Subcutaneous adipose tissue (tissue), 4 donors: Measurements from ENCODE around the gene FANCD2. TPM values are rescaled to one million over a fixed set of nuclear protein-coding genes. Genes with fewer than 3 reads are reported as not detected.

Source experiments
- small RNA-seq: library from RNA; depleted of rRNA; stranded (forward); fragments of <200 nt; gene quantifications from one replicate; pipeline ENCODE3, GENCODE V24; 2016
- total RNA-seq, 4 donors: library from RNA; depleted of rRNA; stranded (reverse); fragments of >200 nt; gene quantifications; one replicate each; pipeline ENCODE4 v1.1.0, GENCODE V29; 2016
- TF ChIP-seq, protein P1 (sequence below): fragments of 450-650 bp; IDR thresholded peaks from one replicate; pipeline ENCODE4 v1.5.1; 2016; ENCODE audit warnings: low read depth, mild to moderate bottlenecking, control low read depth, antibody characterized with exemption, moderate library complexity

The FANCD2 gene
- total RNA-seq, 4 donors from 2014 or later = 1.5 to 12.2 (median 7.2) TPM

DNA sequence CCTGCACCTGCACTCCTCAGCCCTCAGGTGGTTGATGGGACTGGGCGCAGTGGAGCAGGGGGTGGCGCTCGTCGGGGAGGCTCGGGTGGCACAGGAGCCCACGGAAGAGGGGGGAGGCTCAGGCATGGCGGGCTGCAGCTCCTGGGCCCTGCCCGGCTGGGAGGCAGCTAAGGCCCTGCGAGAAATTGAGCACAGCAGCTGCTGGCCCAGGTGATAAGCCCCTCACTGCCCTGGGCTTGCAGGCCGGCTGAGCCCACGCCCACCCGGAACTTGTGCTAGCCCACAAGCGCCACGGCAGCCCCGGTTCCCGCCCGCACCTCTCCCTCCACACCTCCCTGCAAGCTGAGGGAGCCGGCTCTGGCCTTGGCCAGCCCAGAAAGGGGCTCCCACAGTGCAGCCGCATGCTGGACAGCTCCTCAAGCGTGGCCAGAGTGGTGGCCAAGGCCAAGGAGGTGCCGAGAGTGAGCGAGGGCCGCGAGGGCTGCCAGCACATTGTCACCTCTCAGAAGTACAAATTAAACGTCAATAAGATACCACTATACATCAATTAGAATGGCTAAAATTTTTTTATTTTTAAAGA, 110.3 kb downstream of the FANCD2 start:
- TF ChIP-seq, protein P1, sequence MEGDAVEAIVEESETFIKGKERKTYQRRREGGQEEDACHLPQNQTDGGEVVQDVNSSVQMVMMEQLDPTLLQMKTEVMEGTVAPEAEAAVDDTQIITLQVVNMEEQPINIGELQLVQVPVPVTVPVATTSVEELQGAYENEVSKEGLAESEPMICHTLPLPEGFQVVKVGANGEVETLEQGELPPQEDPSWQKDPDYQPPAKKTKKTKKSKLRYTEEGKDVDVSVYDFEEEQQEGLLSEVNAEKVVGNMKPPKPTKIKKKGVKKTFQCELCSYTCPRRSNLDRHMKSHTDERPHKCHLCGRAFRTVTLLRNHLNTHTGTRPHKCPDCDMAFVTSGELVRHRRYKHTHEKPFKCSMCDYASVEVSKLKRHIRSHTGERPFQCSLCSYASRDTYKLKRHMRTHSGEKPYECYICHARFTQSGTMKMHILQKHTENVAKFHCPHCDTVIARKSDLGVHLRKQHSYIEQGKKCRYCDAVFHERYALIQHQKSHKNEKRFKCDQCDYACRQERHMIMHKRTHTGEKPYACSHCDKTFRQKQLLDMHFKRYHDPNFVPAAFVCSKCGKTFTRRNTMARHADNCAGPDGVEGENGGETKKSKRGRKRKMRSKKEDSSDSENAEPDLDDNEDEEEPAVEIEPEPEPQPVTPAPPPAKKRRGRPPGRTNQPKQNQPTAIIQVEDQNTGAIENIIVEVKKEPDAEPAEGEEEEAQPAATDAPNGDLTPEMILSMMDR = no peak

DNA sequence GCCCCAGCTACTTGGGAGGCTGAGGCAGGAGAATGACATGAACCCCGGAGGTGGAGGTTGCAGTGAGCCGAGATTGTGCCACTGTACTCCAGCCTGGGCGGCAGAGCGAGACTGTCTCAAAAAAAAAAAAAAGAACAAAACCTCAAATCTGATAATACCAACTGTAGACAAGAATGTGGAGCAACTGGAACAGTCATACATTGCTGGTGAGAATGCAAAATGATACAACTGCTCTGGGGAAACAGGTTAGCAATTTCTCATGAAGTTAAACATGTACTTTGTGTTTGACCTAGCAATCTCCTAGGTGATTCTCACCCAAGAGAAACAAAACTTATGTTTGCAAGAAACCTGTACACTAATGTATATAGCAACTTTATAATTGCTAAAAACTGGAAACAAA, 110.9 kb downstream of the FANCD2 start:
- TF ChIP-seq, protein P1 = no peak

DNA sequence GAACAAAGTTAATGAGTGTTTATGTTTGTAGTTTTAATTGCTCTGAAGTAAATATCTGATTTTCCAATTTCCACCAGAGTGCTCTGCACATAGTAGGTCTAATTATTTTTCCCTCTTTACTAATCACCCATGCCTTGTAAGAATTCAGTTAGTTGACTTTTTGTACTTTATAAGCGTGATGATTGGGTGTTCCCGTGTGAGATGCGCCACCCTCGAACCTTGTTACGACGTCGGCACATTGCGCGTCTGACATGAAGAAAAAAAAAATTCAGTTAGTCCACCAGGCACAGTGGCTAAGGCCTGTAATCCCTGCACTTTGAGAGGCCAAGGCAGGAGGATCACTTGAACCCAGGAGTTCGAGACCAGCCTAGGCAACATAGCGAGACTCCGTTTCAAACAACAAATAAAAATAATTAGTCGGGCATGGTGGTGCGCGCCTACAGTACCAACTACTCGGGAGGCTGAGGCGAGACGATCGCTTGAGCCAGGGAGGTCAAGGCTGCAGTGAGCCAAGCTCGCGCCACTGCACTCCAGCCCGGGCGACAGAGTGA, 114.8 kb downstream of the FANCD2 start:
- TF ChIP-seq, protein P1 = no peak

DNA sequence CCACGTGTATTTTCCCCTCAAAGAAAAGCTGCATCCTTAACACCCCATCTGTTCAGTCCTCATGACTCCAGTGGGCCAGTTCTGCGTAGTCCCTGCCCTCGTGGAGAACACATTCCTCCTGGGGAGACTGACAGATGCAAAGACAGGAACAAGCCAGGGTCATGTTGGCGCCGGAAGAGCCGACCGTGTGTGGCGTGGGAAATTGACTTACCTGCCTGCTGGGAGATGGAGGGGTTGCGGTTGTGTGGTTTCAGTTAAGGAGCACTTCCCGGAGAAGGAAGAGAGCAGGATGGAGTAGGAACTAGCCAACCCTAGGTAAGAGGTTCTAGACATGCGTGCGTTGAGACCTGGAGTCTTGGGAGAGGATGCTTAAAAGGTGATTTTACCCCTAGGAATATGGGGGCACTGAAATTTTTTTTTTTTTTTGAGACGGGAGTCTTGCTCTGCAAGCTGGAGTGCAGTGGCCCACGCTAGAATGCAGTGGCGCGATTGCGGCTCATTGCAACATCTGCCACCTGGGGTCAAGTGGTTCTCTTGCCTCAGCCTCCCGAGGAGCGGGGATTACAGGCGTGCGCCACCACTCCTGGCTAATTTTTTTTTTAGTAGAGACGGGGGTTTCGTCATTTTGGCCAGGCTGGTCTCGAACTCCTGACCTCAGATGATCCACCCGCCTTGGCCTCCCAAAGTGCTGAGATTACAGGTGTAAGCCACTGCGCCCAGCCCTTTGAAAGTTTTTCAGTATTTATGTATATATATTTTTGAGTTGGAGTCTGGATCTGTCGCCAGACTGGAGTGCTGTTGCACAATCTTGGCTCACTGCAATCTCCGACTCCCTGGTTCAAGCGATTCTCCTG, 116.7 kb downstream of the FANCD2 start:
- TF ChIP-seq, protein P1 = no peak

- TF ChIP-seq, protein P1 = no peak
Observed at GRCh38 chr3:10145685-10146084, 119.4 kb downstream of the FANCD2 start.

DNA sequence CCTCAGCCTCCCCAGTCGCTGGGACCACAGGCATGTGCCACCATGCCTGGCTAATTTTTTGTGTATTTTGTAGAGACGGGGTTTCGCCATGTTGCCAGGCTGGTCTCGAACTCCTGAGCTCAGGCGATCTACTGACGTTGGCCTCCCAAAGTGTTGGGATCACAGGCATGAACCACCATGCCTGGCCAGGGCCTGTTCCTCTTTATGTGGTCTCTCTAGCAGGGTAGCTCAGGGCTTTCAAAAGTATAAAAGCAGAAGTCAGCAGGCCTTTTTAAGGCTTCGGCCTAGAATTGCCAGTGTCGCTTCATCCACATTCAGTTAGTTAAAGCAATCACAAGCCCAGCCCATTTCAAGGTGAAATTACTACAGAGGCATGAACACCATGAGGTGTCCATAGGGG, 123.0 kb downstream of the FANCD2 start:
- TF ChIP-seq, protein P1 = no peak

- TF ChIP-seq, protein P1 = no peak
Observed at GRCh38 chr3:10150987-10151386, 124.8 kb downstream of the FANCD2 start.

Small RNAs within 50 kb of the gene (small RNA-seq; reads per million reads assigned to genes)
- not detected for gene CYCSP10
- not detected for gene RNU6-670P

Other genes starting within 250 kb of the FANCD2 start
- 10 to 100 TPM; 32.1 to 69.6 (median 58.9) TPM for gene TADA3, start 234.0 kb upstream of the FANCD2 start, total RNA-seq
- 100 to 1,000 TPM in 3 of 4 donors, 10 to 100 TPM in 1; 85.4 to 174 (median 158) TPM for gene ARPC4, start 233.4 kb upstream of the FANCD2 start, total RNA-seq
- gene TTLL3, start 216.2 kb upstream of the FANCD2 start, total RNA-seq = 100 to 1,000 TPM in 1 of 4 donors, 10 to 100 TPM in 3; 36.5 to 125 (median 70.0) TPM
- 10 to 100 TPM; 28.9 to 40.1 (median 33.8) TPM for gene RPUSD3, start 182.4 kb upstream of the FANCD2 start, total RNA-seq
- 1,000 to 10,000 TPM in 2 of 4 donors, 100 to 1,000 TPM in 2; 684 to 1,626 (median 1,205) TPM for gene CIDEC, start 146.2 kb upstream of the FANCD2 start, total RNA-seq
- gene JAGN1, start 135.8 kb upstream of the FANCD2 start, total RNA-seq = 10 to 100 TPM; 53.7 to 83.8 (median 60.2) TPM
- gene IL17RE, start 123.6 kb upstream of the FANCD2 start, total RNA-seq = 10 to 100 TPM in 3 of 4 donors, 1 to 10 TPM in 1; 5.9 to 27.9 (median 14.2) TPM
- gene IL17RC, start 109.3 kb upstream of the FANCD2 start, total RNA-seq = 10 to 100 TPM; 26.3 to 99.3 (median 82.1) TPM
- 10 to 100 TPM; 30.2 to 45.6 (median 35.5) TPM for gene CRELD1, start 92.6 kb upstream of the FANCD2 start, total RNA-seq
- 1 to 10 TPM in 2 of 4 donors, under 1 TPM in 2; 0.82 to 2.4 (median 1.0) TPM for gene PRRT3, start 74.0 kb upstream of the FANCD2 start, total RNA-seq
- gene EMC3, start 39.6 kb upstream of the FANCD2 start, total RNA-seq = 100 to 1,000 TPM in 1 of 4 donors, 10 to 100 TPM in 3; 71.6 to 103 (median 90.8) TPM
- not detected for gene FANCD2OS, start 81.8 kb downstream of the FANCD2 start, total RNA-seq
- gene BRK1, start 89.2 kb downstream of the FANCD2 start, total RNA-seq = 100 to 1,000 TPM in 3 of 4 donors, 10 to 100 TPM in 1; 79.3 to 163 (median 119) TPM
- gene VHL, start 115.3 kb downstream of the FANCD2 start, total RNA-seq = 10 to 100 TPM; 23.8 to 37.5 (median 30.4) TPM
- gene IRAK2, start 138.5 kb downstream of the FANCD2 start, total RNA-seq = 10 to 100 TPM in 3 of 4 donors, 1 to 10 TPM in 1; 6.8 to 20.5 (median 13.7) TPM
- 10 to 100 TPM; 11.9 to 21.9 (median 18.1) TPM for gene TATDN2, start 222.0 kb downstream of the FANCD2 start, total RNA-seq